GM19351 (cell line): ENCODE results near the gene EPB41L1.
"Not testable (repeated sequence)": the region's sequence is repeated elsewhere in the genome, so short reads cannot be mapped to it uniquely, and the experiment has no call there.

Experiments
- ATAC-seq: cut with Tn5 transposase; IDR thresholded peaks from one replicate; pipeline ENCODE4 v1.9.1; 2021; ENCODE audit warnings: mild to moderate bottlenecking, moderate library complexity; ENCODE audit not compliant: unreplicated experiment

EPB41L1 gene

GRCh38 chr20:36125097-36125496, 29.4 kb upstream of the EPB41L1 start:
- ATAC-seq, result no peak

GRCh38 chr20:36126836-36127527, 27.6 kb upstream of the EPB41L1 start:
- ATAC-seq, result no peak

- no peak for ATAC-seq
Measured at GRCh38 chr20:36128463-36129159, 25.9 kb upstream of the EPB41L1 start.

DNA sequence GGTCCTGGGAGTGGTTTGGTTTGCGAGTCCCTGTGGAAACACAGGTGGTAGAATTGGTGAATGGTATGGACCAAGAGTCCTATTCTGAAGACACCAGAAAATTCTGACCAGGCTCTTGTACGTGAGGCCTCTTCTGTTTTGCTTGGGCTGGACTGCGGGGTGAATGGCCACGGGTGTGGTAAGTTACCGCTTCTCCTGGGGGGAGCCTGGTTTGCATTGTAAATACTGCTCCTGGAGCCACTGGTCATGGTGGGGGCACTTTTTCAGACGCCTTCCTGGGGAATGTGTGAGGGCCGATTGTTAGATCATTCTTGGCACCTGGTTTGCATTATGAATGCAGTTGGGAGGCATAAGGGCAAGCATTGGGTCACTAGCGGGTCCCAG, 25.4 kb upstream of the EPB41L1 start:
- ATAC-seq, result no peak

GRCh38 chr20:36130390-36130789, 24.1 kb upstream of the EPB41L1 start:
- ATAC-seq, result no peak

GRCh38 chr20:36132802-36133211, 21.7 kb upstream of the EPB41L1 start:
- no peak for ATAC-seq

DNA sequence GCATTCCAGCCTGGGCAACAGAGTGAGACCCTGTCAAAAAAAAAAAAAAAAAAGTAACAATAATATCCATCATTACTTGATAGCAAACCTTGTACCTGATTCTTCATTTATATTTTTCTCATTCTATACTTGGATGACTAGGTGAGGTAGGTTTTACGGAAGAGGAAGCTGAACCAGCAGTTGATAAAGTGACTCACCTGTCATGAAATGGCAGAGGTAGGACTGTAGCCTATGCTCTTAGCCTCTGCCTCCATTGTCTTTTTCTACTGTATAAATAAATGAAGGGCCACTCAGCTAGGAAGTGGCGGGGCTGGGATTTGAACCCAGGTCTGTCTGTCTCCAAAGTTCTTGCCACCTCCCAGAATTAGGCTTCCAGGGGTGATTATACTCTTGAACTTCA, 20.7 kb upstream of the EPB41L1 start:
- no peak for ATAC-seq

- ATAC-seq, result no peak
Measured at GRCh38 chr20:36135159-36135558, 19.4 kb upstream of the EPB41L1 start.

DNA sequence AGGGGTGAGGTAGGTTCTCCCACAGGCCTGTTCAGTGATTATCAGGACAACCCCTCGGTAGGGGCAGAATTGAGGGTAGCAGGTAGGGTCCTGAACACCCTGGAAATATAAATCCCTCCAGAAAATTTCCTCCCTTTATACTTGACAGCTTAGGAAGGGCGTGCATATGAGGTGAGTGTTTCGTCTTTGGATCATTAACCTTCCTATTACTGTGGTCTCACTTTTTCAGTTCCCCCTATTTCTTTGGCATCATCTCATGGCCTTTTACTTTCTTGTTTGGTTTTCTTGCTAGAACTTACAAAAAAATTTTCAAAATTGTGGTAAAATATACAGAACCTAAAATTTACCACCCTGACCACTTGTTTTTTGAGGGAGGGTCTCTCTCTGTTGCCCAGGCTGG, 18.7 kb upstream of the EPB41L1 start:
- no peak for ATAC-seq

GRCh38 chr20:36137313-36137712, 17.2 kb upstream of the EPB41L1 start:
- not testable (repeated sequence) for ATAC-seq

DNA sequence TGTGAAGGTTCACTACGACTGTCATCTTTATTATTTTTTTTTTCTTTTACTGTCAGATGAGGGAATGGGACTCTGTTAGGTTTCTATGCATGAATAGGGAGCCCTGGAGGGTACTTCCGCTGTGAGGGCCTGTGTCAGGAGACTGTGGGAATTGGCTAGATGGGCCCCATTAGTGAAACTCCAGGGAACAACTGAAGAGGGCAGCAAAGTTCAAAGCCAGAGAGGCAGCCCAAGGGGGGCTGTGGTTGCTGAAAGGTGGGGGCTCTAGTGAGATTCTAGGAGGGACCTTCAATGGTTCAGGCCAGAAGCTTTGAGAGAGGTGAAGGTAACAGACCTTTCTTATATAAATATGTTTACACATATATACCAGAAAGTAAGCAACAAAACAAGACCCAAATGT, 13.2 kb upstream of the EPB41L1 start:
- ATAC-seq, result no peak

- ATAC-seq, result no peak
Measured at GRCh38 chr20:36144336-36144735, 10.2 kb upstream of the EPB41L1 start.

GRCh38 chr20:36145877-36146707, 8.4 kb upstream of the EPB41L1 start:
- no peak for ATAC-seq

GRCh38 chr20:36147690-36148089, 6.8 kb upstream of the EPB41L1 start:
- ATAC-seq, result no peak

GRCh38 chr20:36148439-36148838, 6.1 kb upstream of the EPB41L1 start:
- no peak for ATAC-seq

- ATAC-seq, result no peak
Measured at GRCh38 chr20:36149012-36149411, 5.5 kb upstream of the EPB41L1 start.

DNA sequence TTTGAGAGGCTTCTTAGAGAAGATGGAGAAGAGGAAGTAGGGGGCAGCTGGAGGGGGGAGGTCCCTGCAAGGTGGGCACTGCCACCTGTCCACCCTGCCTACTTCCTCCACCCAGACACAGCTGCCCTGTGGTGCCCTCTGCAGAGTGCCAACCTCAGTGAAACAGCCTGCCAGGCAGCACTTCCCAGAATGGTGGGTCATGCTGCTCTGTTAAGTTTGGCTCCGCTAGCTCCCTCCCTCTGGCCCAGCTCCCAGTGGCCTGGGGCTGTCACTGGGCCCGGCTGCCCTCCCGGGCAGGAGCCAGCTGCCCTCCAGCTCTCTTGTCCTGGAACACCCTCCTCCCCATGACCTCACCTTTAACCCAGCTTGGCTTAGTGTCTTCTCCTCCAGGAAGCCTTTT, 5.1 kb upstream of the EPB41L1 start:
- no peak for ATAC-seq

DNA sequence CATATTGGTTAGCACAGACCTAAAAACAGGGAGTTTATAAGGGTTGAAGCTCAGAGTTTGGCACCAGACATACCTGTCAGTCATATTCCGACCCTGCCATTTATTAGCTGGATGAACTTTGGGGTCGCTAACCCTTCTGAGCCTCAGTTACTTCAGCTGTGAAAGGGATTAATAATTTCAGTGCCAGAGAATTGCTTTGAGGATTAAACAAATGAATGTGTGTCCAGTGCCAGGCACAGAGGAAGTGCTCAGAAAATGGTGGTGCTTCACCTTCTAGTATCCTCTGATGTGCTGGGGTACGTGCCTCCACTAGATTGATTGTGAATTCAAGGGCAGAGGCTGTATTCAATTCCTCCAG, 4.1 kb upstream of the EPB41L1 start:
- ATAC-seq, result no peak

DNA sequence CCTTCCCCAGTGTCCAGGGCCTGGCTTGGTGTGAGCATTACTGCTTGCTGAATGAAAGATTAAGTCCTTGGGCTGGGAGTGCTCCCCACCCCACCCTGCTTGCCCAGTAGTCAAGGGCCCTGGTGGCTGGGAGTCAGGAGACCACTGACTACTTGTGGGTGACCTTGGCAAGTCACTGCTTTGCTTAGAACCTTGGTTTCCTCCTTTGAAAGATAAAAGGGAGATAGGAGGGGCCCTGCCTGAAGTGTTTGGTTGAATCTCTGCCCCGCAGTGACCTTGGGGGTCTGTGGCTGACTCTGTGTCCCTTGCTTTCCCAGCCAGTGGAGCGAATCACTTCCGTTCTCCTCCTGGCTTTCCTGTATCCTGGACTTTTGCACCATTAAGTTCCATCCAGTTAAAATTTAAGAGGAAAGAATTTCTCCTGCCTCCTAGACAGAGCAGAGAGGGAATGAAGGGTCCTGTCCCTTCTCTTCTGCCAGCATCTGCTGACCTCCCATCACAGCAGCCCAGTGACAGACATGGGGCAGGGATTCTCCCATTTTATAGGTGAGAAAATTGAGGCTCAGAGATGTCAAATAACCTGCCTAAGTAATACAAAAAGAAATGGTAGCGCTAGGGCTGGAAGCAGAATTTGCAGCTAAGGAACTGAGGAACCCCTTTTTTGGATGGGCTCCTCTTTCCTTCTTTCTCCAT, 3.5 kb upstream of the EPB41L1 start:
- no peak for ATAC-seq

DNA sequence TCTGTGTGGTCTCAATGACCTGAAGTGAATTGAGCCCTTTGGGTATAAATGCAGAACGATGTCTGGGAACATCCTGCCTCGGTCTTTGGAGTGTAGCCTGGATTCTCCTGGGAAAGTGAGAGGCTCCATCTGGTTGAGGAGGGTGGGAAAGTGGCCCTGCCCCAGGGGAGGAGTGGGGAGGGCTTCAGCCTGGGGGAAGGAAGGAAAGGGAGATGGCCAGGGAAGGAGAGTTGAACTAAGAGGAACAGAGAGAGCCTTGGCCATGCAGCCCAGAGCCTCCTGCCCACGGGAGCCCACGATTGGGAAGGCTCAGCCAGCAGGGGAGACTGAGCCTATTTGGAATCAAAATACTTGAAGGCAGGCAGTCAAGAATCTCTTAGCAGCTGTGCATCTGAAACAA, 2.3 kb upstream of the EPB41L1 start:
- no peak for ATAC-seq

- no peak for ATAC-seq
Measured at GRCh38 chr20:36153204-36153603, 1.3 kb upstream of the EPB41L1 start.
